Hindlimb muscle (tissue), 1 donor: ENCODE results near the gene CSNK1D. TPM values are rescaled to one million over a fixed set of nuclear protein-coding genes. Genes with fewer than 3 reads are reported as not detected.

Experiments used
- DNase-seq: peaks from one replicate; pipeline ENCODE4 v3.0.0-alpha.2; 2013
- polyA plus RNA-seq: library from polyadenylated mRNA; unstranded; fragments of 120-200 nt; gene quantifications from one replicate; pipeline ENCODE4 v1.2.1, GENCODE V29; 2013; ENCODE audit not compliant: insufficient read length

Gene CSNK1D
- polyA plus RNA-seq, 1 donor: 81.9 TPM

- DNase-seq: no peak
Observed at GRCh38 chr17:82227629-82228277, 45.7 kb downstream of the CSNK1D start.

GRCh38 chr17:82226809-82227628 is 46.5 kb downstream of the CSNK1D start:
- DNase-seq: no peak

- DNase-seq: no peak
Observed at GRCh38 chr17:82226146-82226808, 47.2 kb downstream of the CSNK1D start.

DNA sequence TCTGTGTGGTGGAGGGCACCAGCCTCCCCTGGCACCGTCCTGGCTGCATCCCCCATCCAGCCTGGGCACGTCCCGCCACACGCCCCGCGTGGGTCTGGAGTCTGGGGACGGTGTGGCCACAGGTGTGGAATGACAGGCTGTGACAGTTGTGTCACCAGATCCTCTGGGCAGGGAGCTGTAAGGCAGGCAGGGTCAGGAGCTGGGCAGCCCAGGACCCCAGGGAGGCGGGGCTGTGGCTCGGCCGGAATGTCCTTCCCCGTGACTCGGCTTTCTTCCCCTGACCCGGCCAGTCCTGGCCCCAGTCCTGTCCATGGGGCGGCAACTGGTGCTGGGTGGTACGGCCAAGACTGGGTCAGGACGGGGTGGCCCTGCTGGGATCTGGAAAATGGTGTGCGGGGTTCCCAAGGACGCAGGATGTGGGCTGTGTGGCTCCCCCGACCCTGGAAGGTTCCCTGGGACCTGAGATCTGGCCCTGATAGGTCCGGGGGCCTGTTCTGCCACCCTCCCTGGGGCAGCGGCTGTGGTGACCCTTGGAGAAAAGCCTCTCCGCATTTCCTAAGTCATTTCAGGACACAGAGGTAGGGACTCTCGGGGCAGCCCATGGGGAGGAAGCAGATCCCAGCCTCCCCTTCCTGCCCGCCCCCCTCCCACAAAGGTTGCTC is 48.0 kb downstream of the CSNK1D start:
- DNase-seq: no peak

DNA sequence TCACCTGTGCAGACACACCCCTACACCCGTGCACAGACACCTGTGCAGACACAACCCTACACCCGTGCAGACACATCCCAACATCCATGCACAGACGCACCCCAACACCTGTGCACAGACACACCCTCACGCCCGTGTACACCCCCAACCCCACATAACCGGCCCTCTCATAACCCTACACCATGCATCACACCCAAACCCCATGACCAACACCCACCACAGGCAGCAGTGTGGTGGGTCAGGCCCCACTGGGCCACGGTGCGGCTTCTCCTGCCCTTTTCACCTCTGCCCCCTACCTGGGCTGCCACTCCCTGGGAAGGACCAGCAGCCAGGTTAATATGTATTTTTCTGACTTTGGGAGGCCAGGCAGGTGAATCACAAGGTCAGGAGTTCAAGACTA is 48.8 kb downstream of the CSNK1D start:
- no peak for DNase-seq

DNA sequence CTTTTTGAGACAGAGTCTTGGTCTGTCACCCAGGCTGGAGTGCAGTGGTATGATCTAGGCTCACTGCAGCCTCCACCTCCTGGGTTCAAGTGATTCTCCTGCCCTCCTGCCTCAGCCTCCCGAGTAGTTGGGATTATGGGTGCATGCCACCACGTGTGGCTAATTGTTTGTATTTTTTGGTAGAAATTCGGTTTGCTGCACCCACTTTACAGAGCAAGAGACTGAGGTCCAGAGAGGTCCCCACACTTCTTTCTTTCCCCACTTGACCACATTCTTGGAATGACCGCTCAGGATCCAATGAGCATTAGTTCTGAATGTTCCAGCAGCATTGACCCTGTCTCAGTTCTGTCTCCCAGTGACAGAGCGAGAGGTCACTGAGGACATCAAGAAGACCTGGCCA is 50.0 kb downstream of the CSNK1D start:
- no peak for DNase-seq

- DNase-seq: no peak
Observed at GRCh38 chr17:82222816-82223215, 50.7 kb downstream of the CSNK1D start.

GRCh38 chr17:82221341-82221902 is 52.1 kb downstream of the CSNK1D start:
- DNase-seq: no peak

DNA sequence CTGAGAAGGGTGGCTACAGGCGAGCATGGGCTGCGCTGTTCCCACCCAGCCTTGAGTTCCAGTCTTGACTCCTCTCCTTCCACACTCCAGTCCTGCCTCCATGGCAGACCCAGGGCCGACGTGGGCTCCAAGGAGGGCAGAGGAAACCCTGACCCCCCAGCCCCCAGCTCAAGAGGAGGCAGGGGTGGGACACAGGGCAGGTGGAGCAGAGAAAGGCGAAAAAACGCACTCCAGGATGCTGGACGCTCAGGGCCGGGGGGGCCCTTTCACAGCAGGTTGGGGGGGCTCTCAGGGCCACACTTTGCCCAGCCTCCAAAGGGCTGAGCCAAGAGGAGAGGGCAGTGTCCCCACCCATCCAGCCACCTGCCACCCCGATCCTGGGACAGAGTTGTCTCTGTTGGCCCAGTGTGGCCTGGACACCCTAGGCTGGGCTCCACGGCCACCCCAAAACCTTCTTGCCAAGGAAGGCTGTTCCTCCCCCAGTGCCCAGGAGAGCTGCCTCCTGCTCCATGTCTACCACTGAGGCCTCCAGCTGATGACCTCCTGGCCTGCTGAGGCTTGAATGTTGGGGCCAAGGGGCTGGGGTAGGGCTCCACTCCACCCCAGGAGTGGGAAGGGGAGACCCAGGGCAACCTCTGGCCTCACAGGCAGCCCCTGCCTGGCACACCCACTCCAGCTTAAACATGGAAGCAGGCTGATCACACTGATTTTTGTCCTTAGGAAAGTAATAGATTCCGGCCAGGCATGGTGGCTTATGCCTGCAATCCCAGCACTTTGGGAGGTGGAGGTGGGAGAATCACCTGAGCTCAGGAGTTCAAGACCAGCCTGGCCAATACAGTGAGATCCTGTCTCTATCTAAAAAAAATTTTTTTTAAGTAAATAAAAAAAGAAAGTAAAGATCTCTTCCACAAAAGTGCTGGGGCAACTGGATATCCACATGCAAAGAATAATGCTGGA is 53.5 kb downstream of the CSNK1D start:
- DNase-seq: no peak

GRCh38 chr17:82219083-82219482 is 54.4 kb downstream of the CSNK1D start:
- DNase-seq: no peak

- no peak for DNase-seq
Observed at GRCh38 chr17:82218349-82219075, 55.0 kb downstream of the CSNK1D start.

GRCh38 chr17:82217530-82218204 is 55.8 kb downstream of the CSNK1D start:
- no peak for DNase-seq

- no peak for DNase-seq
Observed at GRCh38 chr17:82217120-82217529, 56.4 kb downstream of the CSNK1D start.

DNA sequence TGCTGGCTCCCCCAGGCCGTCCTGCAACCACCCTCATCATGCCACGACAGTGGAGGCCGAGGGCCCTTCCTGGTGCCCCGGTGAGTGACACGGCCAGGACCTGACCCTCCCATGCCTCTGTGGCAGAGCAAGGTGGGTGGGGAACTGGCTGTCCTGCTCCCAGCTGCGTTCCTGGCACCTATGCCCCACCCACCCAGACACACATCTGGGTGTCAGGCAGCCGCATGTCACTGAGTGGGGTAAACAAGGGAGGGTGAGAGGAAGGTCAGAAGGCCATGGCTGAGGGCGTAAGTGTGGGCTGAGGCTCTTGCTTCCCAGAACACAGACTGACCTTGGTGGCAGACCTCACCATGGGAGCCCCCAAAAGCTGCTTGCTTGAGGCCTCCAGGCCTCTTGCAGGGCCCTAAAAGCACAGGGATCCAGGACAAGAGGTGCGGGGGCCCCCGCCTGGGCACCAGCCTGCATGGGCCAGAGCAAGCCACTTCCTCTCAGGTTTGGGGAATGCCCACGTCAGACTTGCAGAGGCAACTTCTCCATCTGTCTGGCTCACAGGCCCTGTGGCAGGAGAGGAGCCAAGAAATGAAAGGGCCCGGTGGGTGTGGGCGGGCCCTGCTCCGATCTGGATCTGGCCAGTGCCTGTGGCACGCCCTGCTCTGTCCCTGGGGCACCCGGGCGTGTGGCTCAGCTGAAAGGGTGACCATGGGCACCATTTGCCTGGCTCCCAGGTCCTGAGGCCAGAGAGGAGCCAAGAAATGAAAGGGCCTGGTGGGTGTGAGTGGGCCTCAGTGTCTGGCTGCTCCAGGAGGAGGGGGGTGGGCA is 57.0 kb downstream of the CSNK1D start:
- DNase-seq: no peak

- DNase-seq: no peak
Observed at GRCh38 chr17:82215972-82216300, 57.6 kb downstream of the CSNK1D start.

GRCh38 chr17:82215095-82215971 is 58.2 kb downstream of the CSNK1D start:
- DNase-seq: no peak

DNA sequence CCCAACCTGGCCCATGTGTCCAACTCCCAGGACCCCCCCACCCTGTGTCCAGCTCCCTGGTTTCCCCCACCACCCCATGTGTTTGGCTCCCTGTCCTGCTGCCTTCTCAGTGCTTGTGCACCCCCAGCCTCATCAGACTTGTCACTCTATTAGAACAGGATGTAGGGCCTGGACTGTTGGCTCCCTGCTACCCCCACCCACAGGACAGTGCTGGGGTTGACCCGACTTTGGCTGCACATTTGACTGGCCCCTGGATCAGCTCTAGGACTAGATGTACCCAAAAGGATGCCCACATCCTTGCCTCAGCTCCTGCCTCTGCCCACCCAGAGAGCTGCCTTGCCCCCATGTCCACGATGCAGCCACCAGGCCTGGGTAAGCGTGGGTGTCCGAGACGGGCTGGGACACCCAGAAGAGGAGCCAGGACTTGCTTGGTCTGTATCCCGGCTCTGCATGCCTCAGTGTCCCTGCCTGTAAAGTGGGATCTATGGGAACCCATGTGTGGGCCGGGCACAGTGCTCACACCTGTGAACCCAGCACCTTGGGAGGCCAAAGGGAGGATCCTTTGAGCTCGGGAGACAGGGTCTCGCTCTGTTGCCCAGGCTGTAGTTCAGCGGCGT is 59.4 kb downstream of the CSNK1D start:
- DNase-seq: no peak
